T-helper 2 cell (primary cell): ENCODE measurements around the gene STARD3.

Experiments used
- DNase-seq, 5 experiments: peaks; one replicate each; pipeline versions ENCODE4 v3.0.0 to v3.0.0-alpha.2; 2012 to 2022

STARD3 gene

GRCh38 chr17:39660397-39661385, 23.7 kb downstream of the STARD3 start:
- DNase-seq = no peak

- no peak for DNase-seq
These were observed 25.0 kb downstream of the STARD3 start for GRCh38 chr17:39661744-39662541.

GRCh38 chr17:39662551-39663339, 25.8 kb downstream of the STARD3 start:
- DNase-seq = no peak

GRCh38 chr17:39663340-39663687, 26.4 kb downstream of the STARD3 start:
- DNase-seq = no peak

- DNase-seq = no peak
These were observed 27.0 kb downstream of the STARD3 start for GRCh38 chr17:39663688-39664580.

- no peak for DNase-seq
These were observed 27.9 kb downstream of the STARD3 start, which contains the start of gene TCAP for GRCh38 chr17:39664581-39665561. Gene TCAP, plus strand, starts transcription at chr17:39665349. Its CDS starts 11 bp downstream, at chr17:39665360.

- peak in 1 of 5 experiments; percentile 27 for DNase-seq
These were observed 28.8 kb downstream of the STARD3 start for GRCh38 chr17:39665642-39666224.

GRCh38 chr17:39666231-39666600, 29.3 kb downstream of the STARD3 start:
- no peak for DNase-seq

GRCh38 chr17:39666601-39667261, 29.8 kb downstream of the STARD3 start:
- DNase-seq = no peak

GRCh38 chr17:39667262-39667944, 30.5 kb downstream of the STARD3 start:
- no peak for DNase-seq

- DNase-seq = peak; percentile 38 to 72 (median 56)
These were observed 31.3 kb downstream of the STARD3 start, which contains the start of gene PNMT for GRCh38 chr17:39667945-39668924. Gene PNMT, plus strand, starts transcription at chr17:39668453. Its CDS starts 23 bp downstream, at chr17:39668476.

- no peak for DNase-seq
These were observed 33.2 kb downstream of the STARD3 start for GRCh38 chr17:39669897-39670735.

GRCh38 chr17:39670746-39671145, 33.8 kb downstream of the STARD3 start:
- DNase-seq = no peak

GRCh38 chr17:39671651-39672521, 34.9 kb downstream of the STARD3 start:
- DNase-seq = peak in 1 of 5 experiments; percentile 40
